ENCODE measurements around the gene FSTL4. TPM values are rescaled to one million over a fixed set of nuclear protein-coding genes. Genes with fewer than 3 reads are reported as not detected.
"Not testable (repeated sequence)": the region's sequence is repeated elsewhere in the genome, so short reads cannot be mapped to it uniquely, and the experiment has no call there.

Gene FSTL4
- total RNA-seq, 1 donor from 2014 or later, result 0.21 TPM

- no peaks in the 10 kb centered on the region for H3K9me3 Mint-ChIP-seq (ENCODE audit: unreplicated experiment)
- TF ChIP-seq CTCF (IDR thresholded peaks at IDR 0.05; ENCODE audit: unreplicated experiment), result no peak
- H3K27me3 Mint-ChIP-seq (ENCODE audit: unreplicated experiment), result no peaks in the 10 kb centered on the region
- no peaks in the 10 kb centered on the region for H3K36me3 Mint-ChIP-seq (ENCODE audit: low read depth, unreplicated experiment)
- H3K4me1 Mint-ChIP-seq (ENCODE audit: unreplicated experiment), result no peaks in the 10 kb centered on the region
- no peak for DNase-seq (ENCODE audit: low spot score)
- H3K4me3 Mint-ChIP-seq (ENCODE audit: unreplicated experiment), result no peak overlapping the region
- H3K27ac Mint-ChIP-seq (ENCODE audit: unreplicated experiment), result no peak overlapping the region
These were observed 166.6 kb downstream of the FSTL4 start for GRCh38 chr5:133445744-133446143.

GRCh38 chr5:133445204-133445603, 167.1 kb downstream of the FSTL4 start:
- not testable (repeated sequence) for H3K4me1 Mint-ChIP-seq (ENCODE audit: unreplicated experiment); H3K36me3 Mint-ChIP-seq (ENCODE audit: low read depth, unreplicated experiment); H3K4me3 Mint-ChIP-seq (ENCODE audit: unreplicated experiment); H3K9me3 Mint-ChIP-seq (ENCODE audit: unreplicated experiment); H3K27me3 Mint-ChIP-seq (ENCODE audit: unreplicated experiment); H3K27ac Mint-ChIP-seq (ENCODE audit: unreplicated experiment); DNase-seq (ENCODE audit: low spot score)

- no peak overlapping the region for H3K27ac Mint-ChIP-seq (ENCODE audit: unreplicated experiment)
These were observed 167.6 kb downstream of the FSTL4 start for GRCh38 chr5:133444711-133445110.

GRCh38 chr5:133441166-133441815, 171.1 kb downstream of the FSTL4 start:
- Mint-ChIP-seq H3K4me1 (ENCODE audit: unreplicated experiment) (peaks cover 3% of the 10 kb centered on the region), H3K9me3 (ENCODE audit: unreplicated experiment) (no peaks in the 10 kb centered on the region), H3K36me3 (ENCODE audit: low read depth, unreplicated experiment) (no peaks in the 10 kb centered on the region), H3K27me3 (ENCODE audit: unreplicated experiment) (peaks cover 1% of the 10 kb centered on the region), H3K4me3 (ENCODE audit: unreplicated experiment) (no peak overlapping the region), H3K27ac (ENCODE audit: unreplicated experiment) (no peak overlapping the region)
- TF ChIP-seq CTCF (IDR thresholded peaks at IDR 0.05; ENCODE audit: unreplicated experiment), result no peak
- no peak for DNase-seq (ENCODE audit: low spot score)

More at GRCh38 chr5:133444711-133445110, 167.6 kb downstream of the FSTL4 start:
- Mint-ChIP-seq H3K27me3 (ENCODE audit: unreplicated experiment) (peaks cover 1% of the 10 kb centered on the region), H3K9me3 (ENCODE audit: unreplicated experiment) (no peaks in the 10 kb centered on the region), H3K4me3 (ENCODE audit: unreplicated experiment) (no peak overlapping the region), H3K36me3 (ENCODE audit: low read depth, unreplicated experiment) (no peaks in the 10 kb centered on the region), H3K4me1 (ENCODE audit: unreplicated experiment) (peaks cover 3% of the 10 kb centered on the region)
- DNase-seq (ENCODE audit: low spot score), result no peak
- TF ChIP-seq CTCF (IDR thresholded peaks at IDR 0.05; ENCODE audit: unreplicated experiment), result no peak

GRCh38 chr5:133440467-133441115, 171.8 kb downstream of the FSTL4 start:
- Mint-ChIP-seq H3K27me3 (ENCODE audit: unreplicated experiment) (peaks cover 1% of the 10 kb centered on the region), H3K4me1 (ENCODE audit: unreplicated experiment) (peaks cover 3% of the 10 kb centered on the region), H3K36me3 (ENCODE audit: low read depth, unreplicated experiment) (no peaks in the 10 kb centered on the region), H3K9me3 (ENCODE audit: unreplicated experiment) (no peaks in the 10 kb centered on the region), H3K4me3 (ENCODE audit: unreplicated experiment) (no peak overlapping the region), H3K27ac (ENCODE audit: unreplicated experiment) (no peak overlapping the region)
- DNase-seq (ENCODE audit: low spot score), result no peak
- TF ChIP-seq CTCF (IDR thresholded peaks at IDR 0.05; ENCODE audit: unreplicated experiment), result no peak
